HepG2 (cell line): Measurements from ENCODE around the gene LPIN3. TPM values are rescaled to one million over a fixed set of nuclear protein-coding genes. Genes with fewer than 3 reads are reported as not detected.

Experiments used
- AKAP8 ChIP-seq: sonication (generic); formaldehyde crosslinking; IDR thresholded peaks from 2 replicates; pipeline ENCODE4 v1.5.1; 2020; ENCODE audit warnings: mild to moderate bottlenecking, missing genetic modification reagents
- CCAR2 ChIP-seq: fragments of 200-400 bp; formaldehyde crosslinking; optimal IDR thresholded peaks from 2 replicates; pipeline ENCODE3; 2018; ENCODE audit warnings: low read depth, mild to moderate bottlenecking, low read length, moderate library complexity
- FOXC1 ChIP-seq: sonication (generic); formaldehyde crosslinking; IDR thresholded peaks from 2 replicates; pipeline ENCODE4 v1.8.0; 2022; ENCODE audit warnings: mild to moderate bottlenecking, missing genetic modification reagents, borderline replicate concordance
- HMG20A ChIP-seq: IDR thresholded peaks from 2 replicates; pipeline ENCODE4 v1.6.1; 2016; ENCODE audit warnings: borderline replicate concordance
- HMG20B ChIP-seq: conservative IDR thresholded peaks from 2 replicates; pipeline ENCODE4 v1.6.1; 2016; ENCODE audit warnings: missing genetic modification reagents, missing compliant biosample characterization
- HNRNPH1 ChIP-seq: fragments of 200-400 bp; formaldehyde crosslinking; optimal IDR thresholded peaks from 2 replicates; pipeline ENCODE3; 2017; ENCODE audit warnings: mild to moderate bottlenecking, low read depth, low read length
- IRX3 ChIP-seq: sonication (generic); formaldehyde crosslinking; IDR thresholded peaks from 2 replicates; pipeline ENCODE4 v1.8.1; 2023; ENCODE audit warnings: mild to moderate bottlenecking, low read depth, missing genetic modification reagents, borderline replicate concordance
- MEIS2 ChIP-seq: sonication (generic); formaldehyde crosslinking; IDR thresholded peaks from 2 replicates; pipeline ENCODE4 v1.9.0; 2021; ENCODE audit warnings: mild to moderate bottlenecking, missing genetic modification reagents
- NFYC ChIP-seq: IDR thresholded peaks from 2 replicates; pipeline ENCODE4 v1.6.1; 2016; ENCODE audit warnings: missing genetic modification reagents, missing compliant biosample characterization
- NKX3-1 ChIP-seq: sonication (generic); formaldehyde crosslinking; IDR thresholded peaks from 2 replicates; pipeline ENCODE4 v1.5.0; 2020; ENCODE audit warnings: missing genetic modification reagents
- PITX1 ChIP-seq: sonication (generic); formaldehyde crosslinking; IDR thresholded peaks from 2 replicates; pipeline ENCODE4 v1.5.1; 2020; ENCODE audit warnings: mild to moderate bottlenecking, missing genetic modification reagents
- TOE1 ChIP-seq: sonication (generic); formaldehyde crosslinking; IDR thresholded peaks from 2 replicates; pipeline ENCODE4 v1.4.0; 2020; ENCODE audit warnings: mild to moderate bottlenecking, missing genetic modification reagents
- XBP1 ChIP-seq: sonication (generic); formaldehyde crosslinking; IDR thresholded peaks from 2 replicates; pipeline ENCODE4 v1.5.0; 2020; ENCODE audit warnings: missing genetic modification reagents
- ZNF264 ChIP-seq: sonication (generic); formaldehyde crosslinking; IDR thresholded peaks from 2 replicates; pipeline ENCODE4 v1.4.0; 2020; ENCODE audit warnings: missing genetic modification reagents
- ZNF441 ChIP-seq: sonication (generic); formaldehyde crosslinking; IDR thresholded peaks from 2 replicates; pipeline ENCODE4 v1.7.0; 2021; ENCODE audit warnings: missing genetic modification reagents, borderline replicate concordance
- ZNF589 ChIP-seq: sonication (generic); formaldehyde crosslinking; conservative IDR thresholded peaks from 2 replicates; pipeline ENCODE4 v1.8.0; 2022; ENCODE audit warnings: mild to moderate bottlenecking, moderate library complexity, missing genetic modification reagents
- ZNF674 ChIP-seq: sonication (generic); formaldehyde crosslinking; IDR thresholded peaks from 2 replicates; pipeline ENCODE4 v1.5.0; 2020; ENCODE audit warnings: low read depth, mild to moderate bottlenecking, missing genetic modification reagents
- ZNF737 ChIP-seq: sonication (generic); formaldehyde crosslinking; IDR thresholded peaks from 2 replicates; pipeline ENCODE4 v1.5.0; 2020; ENCODE audit warnings: missing genetic modification reagents, mild to moderate bottlenecking, borderline replicate concordance
- ZSCAN30 ChIP-seq: sonication (generic); formaldehyde crosslinking; IDR thresholded peaks from 2 replicates; pipeline ENCODE4 v1.5.0; 2020; ENCODE audit warnings: mild to moderate bottlenecking, missing genetic modification reagents
- polyA plus RNA-seq, 8 experiments: library from polyadenylated mRNA; depleted of rRNA in 3 of 8; stranded (reverse) in 7 of 8; unstranded in 1 of 8; fragments of >200 nt; fragmentation: Illumina TruSeq in 4 of 8; extraction: Trizol in 4 of 8; gene quantifications; 2 replicates each; pipeline versions ENCODE4 v1.2.1 to v1.2.3, GENCODE V29; 2011 to 2016; ENCODE audit warnings: low read depth in 4 of 8, missing spikeins in 1 of 8, mixed read lengths in 1 of 8; ENCODE audit not compliant: insufficient read depth in 1 of 8
- total RNA-seq, 5 experiments: library from RNA; depleted of rRNA; stranded (reverse); fragments of >200 nt; fragmentation: Illumina TruSeq; extraction: Trizol; gene quantifications; 2 replicates each; pipeline ENCODE4 v1.2.3, GENCODE V29; 2016; ENCODE audit warnings: low read depth in 1 of 5
- TF ChIP-seq, protein P1 (sequence below): sonication (generic); formaldehyde crosslinking; IDR thresholded peaks from 2 replicates; pipeline ENCODE4 v1.4.0; 2020; ENCODE audit warnings: missing genetic modification reagents
- TF ChIP-seq, protein P2 (sequence below): sonication (generic); formaldehyde crosslinking; IDR thresholded peaks from 2 replicates; pipeline ENCODE4 v1.8.0; 2022; ENCODE audit warnings: mild to moderate bottlenecking, missing genetic modification reagents, moderate library complexity
- TF ChIP-seq, protein P3 (sequence below): sonication (generic); formaldehyde crosslinking; IDR thresholded peaks from 2 replicates; pipeline ENCODE4 v1.5.0; 2020; ENCODE audit warnings: missing genetic modification reagents, mild to moderate bottlenecking, borderline replicate concordance
- TF ChIP-seq, protein P4 (sequence below): sonication (generic); formaldehyde crosslinking; IDR thresholded peaks from 2 replicates; pipeline ENCODE4 v1.8.0; 2022; ENCODE audit warnings: missing genetic modification reagents, mild to moderate bottlenecking, inconsistent platforms, borderline replicate concordance
- TF ChIP-seq, protein P5 (sequence below): sonication (generic); formaldehyde crosslinking; conservative IDR thresholded peaks from 2 replicates; pipeline ENCODE4 v1.8.0; 2022; ENCODE audit warnings: low read depth, missing genetic modification reagents

Gene LPIN3
- total and polyA plus RNA-seq, 2 of the 13 experiments (the other 11 are each of a cell fraction or from before 2014, with no cell fraction given), result 14.2 to 28.6 TPM

DNA sequence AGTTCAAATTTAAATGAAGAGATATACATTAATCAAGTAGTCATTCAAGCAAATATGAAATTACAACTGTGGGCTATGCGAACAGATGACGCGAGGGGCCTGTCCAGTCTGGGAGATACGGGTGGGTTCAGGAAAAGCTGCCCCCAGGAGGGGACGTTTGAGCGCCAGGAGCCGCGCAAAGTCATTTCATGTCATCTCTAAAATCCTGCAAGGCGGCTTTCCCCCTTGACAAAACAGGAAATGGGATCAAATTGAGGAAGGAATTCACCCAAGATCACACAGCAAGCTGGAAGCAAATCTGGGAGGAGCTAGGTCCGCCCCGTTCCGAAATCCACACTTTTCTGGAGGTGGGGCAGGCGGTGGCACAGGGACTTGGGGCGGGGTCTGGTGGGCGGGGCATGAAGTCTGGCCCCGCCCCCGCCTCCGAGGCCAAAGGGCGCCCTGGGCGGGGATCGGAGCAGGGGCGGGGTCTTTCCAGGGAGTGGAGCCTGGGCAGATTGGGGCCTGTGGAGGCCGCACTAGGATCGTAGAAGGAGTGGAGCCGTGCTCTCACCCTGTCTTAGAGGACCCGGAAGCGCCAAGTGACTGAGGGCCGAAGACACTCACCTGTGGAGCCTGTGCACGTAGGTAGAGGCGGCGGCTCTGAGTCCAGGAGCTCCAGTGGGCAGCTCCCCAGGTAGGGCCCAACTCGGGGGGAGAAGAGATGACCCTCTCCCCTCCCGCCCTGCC lies at the start of gene LPIN3 (continued):
- TF ChIP-seq IRX3, result no peak
- TF ChIP-seq ZNF441, result peak; percentile 84
- peak; percentile 12; the same call in 1 of the 2 replicates for TF ChIP-seq HMG20A
- no peak; the same call in 1 of the 2 replicates for TF ChIP-seq ZNF264
- TF ChIP-seq ZNF589 (CRISPR knock-in tag), result no peak
- no peak for TF ChIP-seq ZNF737 (CRISPR knock-in tag)
- no peak for TF ChIP-seq HNRNPH1
- TF ChIP-seq, protein P1, sequence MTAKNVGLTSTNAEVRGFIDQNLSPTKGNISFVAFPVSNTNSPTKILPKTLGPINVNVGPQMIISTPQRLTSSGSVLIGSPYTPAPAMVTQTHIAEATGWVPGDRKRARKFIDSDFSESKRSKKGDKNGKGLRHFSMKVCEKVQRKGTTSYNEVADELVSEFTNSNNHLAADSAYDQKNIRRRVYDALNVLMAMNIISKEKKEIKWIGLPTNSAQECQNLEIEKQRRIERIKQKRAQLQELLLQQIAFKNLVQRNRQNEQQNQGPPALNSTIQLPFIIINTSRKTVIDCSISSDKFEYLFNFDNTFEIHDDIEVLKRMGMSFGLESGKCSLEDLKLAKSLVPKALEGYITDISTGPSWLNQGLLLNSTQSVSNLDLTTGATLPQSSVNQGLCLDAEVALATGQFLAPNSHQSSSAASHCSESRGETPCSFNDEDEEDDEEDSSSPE, result no peak; the same call in 1 of the 2 replicates
- no peak for TF ChIP-seq FOXC1 (CRISPR knock-in tag)
- no peak; the same call in 1 of the 2 replicates for TF ChIP-seq AKAP8 (CRISPR knock-in tag)
- TF ChIP-seq ZNF674 (CRISPR knock-in tag), result no peak
- no peak for TF ChIP-seq CCAR2
- TF ChIP-seq, protein P2, sequence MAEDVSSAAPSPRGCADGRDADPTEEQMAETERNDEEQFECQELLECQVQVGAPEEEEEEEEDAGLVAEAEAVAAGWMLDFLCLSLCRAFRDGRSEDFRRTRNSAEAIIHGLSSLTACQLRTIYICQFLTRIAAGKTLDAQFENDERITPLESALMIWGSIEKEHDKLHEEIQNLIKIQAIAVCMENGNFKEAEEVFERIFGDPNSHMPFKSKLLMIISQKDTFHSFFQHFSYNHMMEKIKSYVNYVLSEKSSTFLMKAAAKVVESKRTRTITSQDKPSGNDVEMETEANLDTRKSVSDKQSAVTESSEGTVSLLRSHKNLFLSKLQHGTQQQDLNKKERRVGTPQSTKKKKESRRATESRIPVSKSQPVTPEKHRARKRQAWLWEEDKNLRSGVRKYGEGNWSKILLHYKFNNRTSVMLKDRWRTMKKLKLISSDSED (CRISPR knock-in tag), result no peak
- TF ChIP-seq, protein P3, sequence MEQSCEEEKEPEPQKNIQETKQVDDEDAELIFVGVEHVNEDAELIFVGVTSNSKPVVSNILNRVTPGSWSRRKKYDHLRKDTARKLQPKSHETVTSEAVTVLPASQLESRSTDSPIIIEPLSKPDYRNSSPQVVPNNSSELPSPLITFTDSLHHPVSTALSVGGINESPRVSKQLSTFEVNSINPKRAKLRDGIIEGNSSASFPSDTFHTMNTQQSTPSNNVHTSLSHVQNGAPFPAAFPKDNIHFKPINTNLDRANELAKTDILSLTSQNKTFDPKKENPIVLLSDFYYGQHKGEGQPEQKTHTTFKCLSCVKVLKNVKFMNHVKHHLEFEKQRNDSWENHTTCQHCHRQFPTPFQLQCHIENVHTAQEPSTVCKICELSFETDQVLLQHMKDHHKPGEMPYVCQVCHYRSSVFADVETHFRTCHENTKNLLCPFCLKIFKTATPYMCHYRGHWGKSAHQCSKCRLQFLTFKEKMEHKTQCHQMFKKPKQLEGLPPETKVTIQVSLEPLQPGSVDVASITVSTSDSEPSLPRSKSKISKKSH (CRISPR knock-in tag), result peak; percentile 90
- TF ChIP-seq, protein P4, sequence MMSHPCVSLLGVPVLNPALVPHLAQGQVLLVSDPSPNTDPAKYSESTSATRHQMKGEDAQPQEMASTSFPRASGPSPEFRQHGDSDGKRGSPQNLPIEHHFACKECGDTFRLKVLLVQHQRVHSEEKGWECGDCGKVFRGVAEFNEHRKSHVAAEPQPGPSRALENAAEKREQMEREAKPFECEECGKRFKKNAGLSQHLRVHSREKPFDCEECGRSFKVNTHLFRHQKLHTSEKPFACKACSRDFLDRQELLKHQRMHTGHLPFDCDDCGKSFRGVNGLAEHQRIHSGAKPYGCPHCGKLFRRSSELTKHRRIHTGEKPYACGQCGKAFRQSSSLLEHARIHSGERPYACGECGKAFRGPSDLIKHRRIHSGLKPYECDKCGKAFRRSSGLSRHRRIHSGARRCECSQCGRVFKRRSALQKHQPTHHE, result no peak
- TF ChIP-seq PITX1, result peak; percentile 67
- no peak for TF ChIP-seq NKX3-1 (CRISPR knock-in tag)
- TF ChIP-seq ZSCAN30 (CRISPR knock-in tag), result no peak; the same call in 1 of the 2 replicates
- TF ChIP-seq TOE1, result peak; percentile 34
- no peak for TF ChIP-seq XBP1 (CRISPR knock-in tag)
- TF ChIP-seq MEIS2, result no peak
- TF ChIP-seq NFYC, result no peak; the same call in 1 of the 2 replicates
- TF ChIP-seq, protein P5, sequence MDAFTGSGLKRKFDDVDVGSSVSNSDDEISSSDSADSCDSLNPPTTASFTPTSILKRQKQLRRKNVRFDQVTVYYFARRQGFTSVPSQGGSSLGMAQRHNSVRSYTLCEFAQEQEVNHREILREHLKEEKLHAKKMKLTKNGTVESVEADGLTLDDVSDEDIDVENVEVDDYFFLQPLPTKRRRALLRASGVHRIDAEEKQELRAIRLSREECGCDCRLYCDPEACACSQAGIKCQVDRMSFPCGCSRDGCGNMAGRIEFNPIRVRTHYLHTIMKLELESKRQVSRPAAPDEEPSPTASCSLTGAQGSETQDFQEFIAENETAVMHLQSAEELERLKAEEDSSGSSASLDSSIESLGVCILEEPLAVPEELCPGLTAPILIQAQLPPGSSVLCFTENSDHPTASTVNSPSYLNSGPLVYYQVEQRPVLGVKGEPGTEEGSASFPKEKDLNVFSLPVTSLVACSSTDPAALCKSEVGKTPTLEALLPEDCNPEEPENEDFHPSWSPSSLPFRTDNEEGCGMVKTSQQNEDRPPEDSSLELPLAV (CRISPR knock-in tag), result no peak
- TF ChIP-seq HMG20B (CRISPR knock-in tag), result no peak
